ENCODE data around the gene UNC13A. TPM values are rescaled to one million over a fixed set of nuclear protein-coding genes. Genes with fewer than 3 reads are reported as not detected.

Gene UNC13A
- total and polyA plus RNA-seq, 2 of the 8 experiments (the other 6 are each of a cell fraction or from before 2014, with no cell fraction given) = 13.1 to 47.6 TPM

GRCh38 chr19:17555929-17556813 lies 132.0 kb downstream of the UNC13A start (continued):
- TF ChIP-seq RBBP5 (IDR thresholded peaks at IDR 0.05; ENCODE audit: borderline replicate concordance, low read depth, low read length) (0 out of 2 replicates have a peak, but pooled peaks have one; percentile 1), BACH1 (IDR thresholded peaks at IDR 0.05; ENCODE audit: low read length) (peak; percentile 38; the same call in 1 of the 2 replicates), USF2 (IDR thresholded peaks at IDR 0.05; ENCODE audit: low read length) (no peak), KDM4A (IDR thresholded peaks at IDR 0.05; ENCODE audit: low read depth, low read length, severe bottlenecking) (peak; percentile 1), SUZ12 (IDR thresholded peaks at IDR 0.05; ENCODE audit: low read length) (peak; percentile 39; the same call in 1 of the 2 replicates)
